GM15510 (cell line): Measurements from ENCODE around the gene ABL1.

Experiments used
- POLR2A ChIP-seq: IDR thresholded peaks from 3 replicates; pipeline ENCODE4 v1.6.1; 2011; ENCODE audit warnings: borderline replicate concordance; ENCODE audit not compliant: insufficient read length; ENCODE audit errors: extremely low read depth

The ABL1 gene

DNA sequence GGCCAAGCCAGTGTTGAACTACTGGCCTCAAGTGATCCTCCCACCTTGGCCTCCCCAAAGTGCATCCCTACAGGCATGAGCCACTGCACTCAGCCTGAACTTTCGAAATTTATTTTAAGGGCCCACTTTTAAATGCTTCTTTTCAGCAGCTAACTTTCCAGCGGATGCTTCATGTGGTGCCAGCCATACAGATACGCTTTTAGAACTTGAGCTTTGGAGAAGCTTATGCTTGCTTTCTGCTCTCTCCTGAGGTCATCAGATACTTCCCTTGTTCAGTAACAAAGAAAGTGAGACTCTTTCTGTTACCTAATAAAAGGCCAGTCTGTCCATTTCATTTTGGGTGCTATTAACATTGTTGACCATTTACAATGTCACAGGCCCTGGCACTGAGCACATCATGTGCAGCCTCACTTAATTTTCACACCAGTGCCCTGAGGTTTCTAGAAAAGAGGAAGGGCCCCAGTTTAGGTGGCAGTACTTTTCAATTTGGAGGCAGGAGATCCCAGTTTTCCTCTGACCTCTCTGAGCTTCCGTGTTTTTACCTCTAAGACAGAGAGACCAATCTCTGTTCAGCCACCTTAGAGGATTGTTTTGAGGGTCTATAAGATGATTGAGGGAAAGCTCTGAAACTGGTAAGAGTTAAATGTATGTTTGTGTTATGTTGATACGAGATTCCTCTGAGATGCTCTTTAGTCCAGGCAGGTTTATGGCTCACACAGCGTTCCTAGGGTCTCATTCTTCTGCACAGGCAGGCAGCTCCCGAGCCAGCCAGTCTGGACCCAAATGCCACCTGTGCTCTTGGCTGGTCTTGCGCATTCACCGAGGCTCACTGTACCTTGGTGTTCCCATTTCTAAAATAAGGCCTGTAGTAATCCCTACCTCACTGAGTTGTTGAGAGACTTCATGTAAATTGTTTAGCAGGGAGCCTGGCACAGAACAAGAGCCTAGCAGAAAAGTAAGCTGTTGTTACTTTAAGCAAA is 4.4 kb downstream of the ABL1 start:
- TF ChIP-seq POLR2A = no peak

GRCh38 chr9:130842545-130842944 is 7.5 kb downstream of the ABL1 start:
- TF ChIP-seq POLR2A = no peak

- TF ChIP-seq POLR2A = no peak
Observed at GRCh38 chr9:130843049-130843908, 8.2 kb downstream of the ABL1 start.

GRCh38 chr9:130844044-130844451 is 9.0 kb downstream of the ABL1 start:
- no peak for TF ChIP-seq POLR2A

DNA sequence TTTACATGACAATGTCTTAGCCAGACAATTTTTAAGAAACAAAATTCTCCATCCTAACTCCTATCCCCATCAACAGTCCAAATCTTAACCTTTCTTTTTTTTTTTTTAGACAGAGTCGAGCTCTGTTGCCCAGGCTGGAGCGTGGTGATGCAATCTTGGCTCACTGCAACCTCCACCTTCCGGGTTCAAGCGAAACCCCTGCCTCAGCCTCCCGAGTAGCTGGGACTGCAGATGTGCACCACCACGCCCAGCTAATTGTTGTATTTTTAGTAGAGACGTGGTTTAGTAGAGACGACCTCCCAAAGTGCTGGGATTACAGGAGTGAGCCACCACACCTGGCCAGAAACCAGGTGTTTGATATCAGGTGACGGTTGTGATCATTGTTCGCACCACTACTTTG is 10.2 kb downstream of the ABL1 start:
- TF ChIP-seq POLR2A = no peak

GRCh38 chr9:130845901-130846481 is 10.9 kb downstream of the ABL1 start:
- TF ChIP-seq POLR2A = no peak

GRCh38 chr9:130846487-130847305 is 11.6 kb downstream of the ABL1 start:
- TF ChIP-seq POLR2A = no peak

- TF ChIP-seq POLR2A = no peak
Observed at GRCh38 chr9:130847306-130848217, 12.5 kb downstream of the ABL1 start.

- no peak for TF ChIP-seq POLR2A
Observed at GRCh38 chr9:130849356-130849755, 14.3 kb downstream of the ABL1 start.

GRCh38 chr9:130852801-130853200 is 17.7 kb downstream of the ABL1 start:
- TF ChIP-seq POLR2A = no peak

GRCh38 chr9:130854092-130854491 is 19.0 kb downstream of the ABL1 start:
- TF ChIP-seq POLR2A = no peak

DNA sequence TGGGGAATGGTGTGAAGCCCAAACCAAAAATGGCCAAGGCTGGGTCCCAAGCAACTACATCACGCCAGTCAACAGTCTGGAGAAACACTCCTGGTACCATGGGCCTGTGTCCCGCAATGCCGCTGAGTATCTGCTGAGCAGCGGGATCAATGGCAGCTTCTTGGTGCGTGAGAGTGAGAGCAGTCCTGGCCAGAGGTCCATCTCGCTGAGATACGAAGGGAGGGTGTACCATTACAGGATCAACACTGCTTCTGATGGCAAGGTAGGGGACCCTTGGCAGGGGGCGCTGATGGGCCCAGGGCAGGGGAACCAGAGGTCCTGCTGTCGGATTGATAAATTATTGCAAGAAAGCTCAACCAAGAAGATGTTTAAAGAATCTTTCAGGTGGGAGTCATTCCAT is 19.8 kb downstream of the ABL1 start:
- TF ChIP-seq POLR2A = no peak

DNA sequence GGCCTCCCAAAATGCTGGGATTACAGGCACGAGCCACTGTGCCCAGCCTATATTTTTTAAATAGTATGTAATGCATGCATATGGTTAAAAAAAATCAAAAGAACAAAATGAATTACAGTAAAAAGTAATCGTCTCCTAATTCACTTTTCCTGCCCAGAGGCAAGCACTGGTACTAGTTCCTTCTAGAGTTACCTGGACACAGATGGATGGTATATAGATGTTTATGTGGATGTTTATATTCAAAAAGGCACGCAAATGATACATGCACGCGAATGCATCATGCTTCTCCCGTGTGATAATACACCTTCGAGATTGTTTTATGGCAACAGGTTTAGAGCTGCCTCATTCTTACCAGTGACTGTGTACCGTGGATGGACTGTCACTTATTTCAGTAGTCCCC is 21.4 kb downstream of the ABL1 start:
- TF ChIP-seq POLR2A = no peak

GRCh38 chr9:130857864-130858738 is 23.0 kb downstream of the ABL1 start:
- no peak for TF ChIP-seq POLR2A
